ENCODE results near the gene FGFR2. TPM values are rescaled to one million over a fixed set of nuclear protein-coding genes. Genes with fewer than 3 reads are reported as not detected.

Gene FGFR2
- total RNA-seq, 1 experiment from 2014 or later, result 19.7 TPM

DNA sequence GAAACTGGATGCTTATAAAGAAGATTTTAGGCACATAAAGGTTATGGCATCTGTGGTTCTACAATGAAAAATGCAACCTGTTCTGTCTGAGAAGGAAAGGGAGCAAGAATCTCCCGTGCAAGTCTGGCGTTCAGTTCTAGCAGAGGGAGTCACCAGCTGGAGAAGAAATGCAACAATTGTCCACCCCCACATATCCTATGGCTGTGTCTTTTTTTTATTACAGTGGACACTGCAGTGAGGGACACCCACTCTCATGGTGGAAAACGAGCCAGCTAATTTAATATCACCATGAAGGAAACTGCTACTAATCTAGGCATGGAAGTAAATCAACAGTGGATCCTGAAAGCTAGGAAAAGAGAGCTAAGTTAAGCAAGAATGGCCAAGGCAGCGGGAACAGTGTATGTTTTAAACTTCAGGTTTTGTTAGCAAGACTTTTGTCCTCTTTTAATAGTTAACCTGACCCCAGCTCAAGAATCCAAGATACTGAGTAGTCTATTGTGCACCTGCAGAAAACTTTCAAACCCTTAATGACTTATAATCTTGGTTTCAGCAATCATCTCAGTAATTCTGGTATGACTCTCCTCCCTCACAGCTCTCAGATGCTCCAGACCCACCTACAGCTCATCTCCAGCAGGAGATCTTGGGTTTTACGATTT is 149.3 kb downstream of the FGFR2 start:
- no peaks in the 10 kb centered on the region for H3K79me2 ChIP-seq (ENCODE audit: insufficient read depth, low read length)
- H3K9me3 ChIP-seq (ENCODE audit: control insufficient read depth in 1 of 2, insufficient read depth in 1 of 2, low read depth in 1 of 2, low read length in 2 of 2), result no peaks in the 10 kb centered on the region
- no peaks in the 10 kb centered on the region for H3K4me1 ChIP-seq (ENCODE audit: control insufficient read depth in 1 of 2, insufficient read depth in 2 of 2, low read length in 2 of 2)
- H3K27me3 ChIP-seq (ENCODE audit: insufficient read depth, low read length), result peaks cover 23% of the 10 kb centered on the region; the same call in 1 of the 2 replicates
- no peak for TF ChIP-seq ZFX (IDR thresholded peaks at IDR 0.05)
- TF ChIP-seq, protein P1, sequence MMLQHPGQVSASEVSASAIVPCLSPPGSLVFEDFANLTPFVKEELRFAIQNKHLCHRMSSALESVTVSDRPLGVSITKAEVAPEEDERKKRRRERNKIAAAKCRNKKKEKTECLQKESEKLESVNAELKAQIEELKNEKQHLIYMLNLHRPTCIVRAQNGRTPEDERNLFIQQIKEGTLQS (IDR thresholded peaks at IDR 0.05), result no peak
- TF ChIP-seq CBX3 (IDR thresholded peaks at IDR 0.05; ENCODE audit: low read depth), result no peak
- TF ChIP-seq FOSL1 (IDR thresholded peaks at IDR 0.05; ENCODE audit: low read depth), result no peak
- no peak for TF ChIP-seq ELF1 (IDR thresholded peaks at IDR 0.05; ENCODE audit: borderline replicate concordance, low read depth)
- no peak for TF ChIP-seq ZNF274 (IDR thresholded peaks at IDR 0.05; ENCODE audit: low read depth, low read length)
- no peak for TF ChIP-seq SRF (IDR thresholded peaks at IDR 0.05; ENCODE audit: low read depth)
- TF ChIP-seq POLR2AphosphoS5 (IDR thresholded peaks at IDR 0.05; ENCODE audit: low read depth, low read length), result no peak
- TF ChIP-seq, protein P2, sequence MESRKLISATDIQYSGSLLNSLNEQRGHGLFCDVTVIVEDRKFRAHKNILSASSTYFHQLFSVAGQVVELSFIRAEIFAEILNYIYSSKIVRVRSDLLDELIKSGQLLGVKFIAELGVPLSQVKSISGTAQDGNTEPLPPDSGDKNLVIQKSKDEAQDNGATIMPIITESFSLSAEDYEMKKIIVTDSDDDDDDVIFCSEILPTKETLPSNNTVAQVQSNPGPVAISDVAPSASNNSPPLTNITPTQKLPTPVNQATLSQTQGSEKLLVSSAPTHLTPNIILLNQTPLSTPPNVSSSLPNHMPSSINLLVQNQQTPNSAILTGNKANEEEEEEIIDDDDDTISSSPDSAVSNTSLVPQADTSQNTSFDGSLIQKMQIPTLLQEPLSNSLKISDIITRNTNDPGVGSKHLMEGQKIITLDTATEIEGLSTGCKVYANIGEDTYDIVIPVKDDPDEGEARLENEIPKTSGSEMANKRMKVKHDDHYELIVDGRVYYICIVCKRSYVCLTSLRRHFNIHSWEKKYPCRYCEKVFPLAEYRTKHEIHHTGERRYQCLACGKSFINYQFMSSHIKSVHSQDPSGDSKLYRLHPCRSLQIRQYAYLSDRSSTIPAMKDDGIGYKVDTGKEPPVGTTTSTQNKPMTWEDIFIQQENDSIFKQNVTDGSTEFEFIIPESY (IDR thresholded peaks at IDR 0.05; ENCODE audit: extremely low read depth, insufficient replicate concordance, low read length), result no peak
- TF ChIP-seq SP1 (IDR thresholded peaks at IDR 0.05; ENCODE audit: low read depth), result no peak
- TF ChIP-seq RAD21 (IDR thresholded peaks at IDR 0.05; ENCODE audit: low read depth), result no peak
- TF ChIP-seq, protein P3, sequence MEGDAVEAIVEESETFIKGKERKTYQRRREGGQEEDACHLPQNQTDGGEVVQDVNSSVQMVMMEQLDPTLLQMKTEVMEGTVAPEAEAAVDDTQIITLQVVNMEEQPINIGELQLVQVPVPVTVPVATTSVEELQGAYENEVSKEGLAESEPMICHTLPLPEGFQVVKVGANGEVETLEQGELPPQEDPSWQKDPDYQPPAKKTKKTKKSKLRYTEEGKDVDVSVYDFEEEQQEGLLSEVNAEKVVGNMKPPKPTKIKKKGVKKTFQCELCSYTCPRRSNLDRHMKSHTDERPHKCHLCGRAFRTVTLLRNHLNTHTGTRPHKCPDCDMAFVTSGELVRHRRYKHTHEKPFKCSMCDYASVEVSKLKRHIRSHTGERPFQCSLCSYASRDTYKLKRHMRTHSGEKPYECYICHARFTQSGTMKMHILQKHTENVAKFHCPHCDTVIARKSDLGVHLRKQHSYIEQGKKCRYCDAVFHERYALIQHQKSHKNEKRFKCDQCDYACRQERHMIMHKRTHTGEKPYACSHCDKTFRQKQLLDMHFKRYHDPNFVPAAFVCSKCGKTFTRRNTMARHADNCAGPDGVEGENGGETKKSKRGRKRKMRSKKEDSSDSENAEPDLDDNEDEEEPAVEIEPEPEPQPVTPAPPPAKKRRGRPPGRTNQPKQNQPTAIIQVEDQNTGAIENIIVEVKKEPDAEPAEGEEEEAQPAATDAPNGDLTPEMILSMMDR (IDR thresholded peaks at IDR 0.05 in 2 of 3, conservative IDR thresholded peaks at IDR 0.05 in 1 of 3; ENCODE audit: borderline replicate concordance in 1 of 3, insufficient read depth in 1 of 3, low read depth in 2 of 3, low read length in 2 of 3), result no peak
- no peak for TF ChIP-seq TCF7L2 (IDR thresholded peaks at IDR 0.05; ENCODE audit: borderline replicate concordance, extremely low read depth, insufficient read depth, insufficient read length)
- no peak for TF ChIP-seq YY1 (IDR thresholded peaks at IDR 0.05; ENCODE audit: extremely low read depth, insufficient replicate concordance, low read depth, low read length)
- no peak for TF ChIP-seq SIN3A (IDR thresholded peaks at IDR 0.05; ENCODE audit: low read depth)
- TF ChIP-seq, protein P4, sequence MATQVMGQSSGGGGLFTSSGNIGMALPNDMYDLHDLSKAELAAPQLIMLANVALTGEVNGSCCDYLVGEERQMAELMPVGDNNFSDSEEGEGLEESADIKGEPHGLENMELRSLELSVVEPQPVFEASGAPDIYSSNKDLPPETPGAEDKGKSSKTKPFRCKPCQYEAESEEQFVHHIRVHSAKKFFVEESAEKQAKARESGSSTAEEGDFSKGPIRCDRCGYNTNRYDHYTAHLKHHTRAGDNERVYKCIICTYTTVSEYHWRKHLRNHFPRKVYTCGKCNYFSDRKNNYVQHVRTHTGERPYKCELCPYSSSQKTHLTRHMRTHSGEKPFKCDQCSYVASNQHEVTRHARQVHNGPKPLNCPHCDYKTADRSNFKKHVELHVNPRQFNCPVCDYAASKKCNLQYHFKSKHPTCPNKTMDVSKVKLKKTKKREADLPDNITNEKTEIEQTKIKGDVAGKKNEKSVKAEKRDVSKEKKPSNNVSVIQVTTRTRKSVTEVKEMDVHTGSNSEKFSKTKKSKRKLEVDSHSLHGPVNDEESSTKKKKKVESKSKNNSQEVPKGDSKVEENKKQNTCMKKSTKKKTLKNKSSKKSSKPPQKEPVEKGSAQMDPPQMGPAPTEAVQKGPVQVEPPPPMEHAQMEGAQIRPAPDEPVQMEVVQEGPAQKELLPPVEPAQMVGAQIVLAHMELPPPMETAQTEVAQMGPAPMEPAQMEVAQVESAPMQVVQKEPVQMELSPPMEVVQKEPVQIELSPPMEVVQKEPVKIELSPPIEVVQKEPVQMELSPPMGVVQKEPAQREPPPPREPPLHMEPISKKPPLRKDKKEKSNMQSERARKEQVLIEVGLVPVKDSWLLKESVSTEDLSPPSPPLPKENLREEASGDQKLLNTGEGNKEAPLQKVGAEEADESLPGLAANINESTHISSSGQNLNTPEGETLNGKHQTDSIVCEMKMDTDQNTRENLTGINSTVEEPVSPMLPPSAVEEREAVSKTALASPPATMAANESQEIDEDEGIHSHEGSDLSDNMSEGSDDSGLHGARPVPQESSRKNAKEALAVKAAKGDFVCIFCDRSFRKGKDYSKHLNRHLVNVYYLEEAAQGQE (IDR thresholded peaks at IDR 0.05; ENCODE audit: low read depth), result no peak
- TF ChIP-seq EGR1 (IDR thresholded peaks at IDR 0.05; ENCODE audit: low read depth), result no peak
- TF ChIP-seq CEBPB (IDR thresholded peaks at IDR 0.05; ENCODE audit: low read depth), result no peak
- no peak for TF ChIP-seq EZH2 (IDR thresholded peaks at IDR 0.05)
- TF ChIP-seq JUND (IDR thresholded peaks at IDR 0.05), result no peak
- H3K36me3 ChIP-seq (ENCODE audit: control insufficient read depth in 1 of 2, insufficient read depth in 2 of 2, low read length in 2 of 2), result no peaks in the 10 kb centered on the region
- no peaks in the 10 kb centered on the region for H3K9me2 ChIP-seq (ENCODE audit: insufficient read depth)
- ChIA-PET RAD21 (ENCODE audit: low non-redundant PET in 1 of 2, low total read pairs in 2 of 2, uncharacterized antibody in 2 of 2, unreplicated experiment in 2 of 2) (no interaction called here), POLR2A (no interaction called here), CTCF (interaction anchor here (0.8 kb wide), 1 partner anchor 10 kb away, joined by 3 read pairs; no protein-coding TSS in a partner anchor)
- no peak overlapping the region for H3K27ac ChIP-seq (ENCODE audit: low read depth, low read length)
- no TSS peak for BruUV-seq (replicated peaks)
- ATAC-seq (no peak), DNase-seq (ENCODE audit: low read depth, low spot score) (no peak)
- no peak overlapping the region for H3K4me2 ChIP-seq (ENCODE audit: low read length)
- no peaks in the 10 kb centered on the region for H4K20me1 ChIP-seq (ENCODE audit: insufficient read depth)
- intact Hi-C loops (cut with micrococcal nuclease), result no loop called here
- H2AFZ ChIP-seq (ENCODE audit: low read depth, low read length, poor library complexity, severe bottlenecking), result no peak overlapping the region
- H3K9ac ChIP-seq (ENCODE audit: low read length), result no peak overlapping the region
- no peak overlapping the region for H3K4me3 ChIP-seq (replicated peaks in 1 of 2; ENCODE audit: low read depth in 1 of 2, low read length in 2 of 2)
